ENCODE results near the gene CCDC102B.

CCDC102B gene

GRCh38 chr18:68797871-68798270 is at the start of gene CCDC102B:
TSS of gene CCDC102B (plus strand) at chr18:68798080. CDS start at chr18:68836764, 38,684 bp downstream.
- in situ Hi-C loops (cut with HindIII; ENCODE audit: low sequenced_read_pairs): no loop called here

GRCh38 chr18:68757126-68757525 is 40.8 kb upstream of the CCDC102B start:
- no peak for TF ChIP-seq CTCF (IDR thresholded peaks at IDR 0.05; ENCODE audit: low read depth, low read length)
- DNase-seq (ENCODE audit: low read depth, low spot score): no peak
- no peak overlapping the region for H3K4me3 ChIP-seq (ENCODE audit: low read depth, low read length)
- in situ Hi-C loops (cut with HindIII; ENCODE audit: low sequenced_read_pairs): no loop called here

More at GRCh38 chr18:68797871-68798270, at the start of gene CCDC102B:
- no peak for TF ChIP-seq CTCF (IDR thresholded peaks at IDR 0.05; ENCODE audit: low read depth, low read length)
- DNase-seq (ENCODE audit: low read depth, low spot score): peak; percentile 91
- peak within 1 kb of the TSS; percentile 4 for H3K4me3 ChIP-seq (ENCODE audit: low read depth, low read length)

DNA sequence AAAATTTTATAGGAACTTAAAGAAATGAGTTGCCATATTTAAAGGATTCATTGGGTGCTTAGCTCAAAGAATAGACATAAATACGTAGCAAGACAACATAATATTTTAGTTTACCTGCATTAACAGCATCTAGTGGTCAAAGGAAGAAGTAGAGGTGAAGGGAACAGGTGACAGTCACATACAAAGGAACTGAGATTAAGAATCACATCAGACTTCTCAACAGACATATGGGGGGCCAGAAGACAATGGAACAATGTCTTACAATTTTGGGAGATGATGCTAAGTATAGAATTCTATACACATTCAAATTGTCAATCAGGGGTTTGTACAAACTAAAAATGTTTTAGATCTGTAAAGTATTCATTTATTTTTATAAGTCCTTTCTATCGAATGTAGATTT is 38.6 kb upstream of the CCDC102B start:
- no peak overlapping the region for H3K4me3 ChIP-seq (ENCODE audit: low read depth, low read length)
- DNase-seq (ENCODE audit: low read depth, low spot score): no peak
- in situ Hi-C loops (cut with HindIII; ENCODE audit: low sequenced_read_pairs): no loop called here
- TF ChIP-seq CTCF (IDR thresholded peaks at IDR 0.05; ENCODE audit: low read depth, low read length): no peak

DNA sequence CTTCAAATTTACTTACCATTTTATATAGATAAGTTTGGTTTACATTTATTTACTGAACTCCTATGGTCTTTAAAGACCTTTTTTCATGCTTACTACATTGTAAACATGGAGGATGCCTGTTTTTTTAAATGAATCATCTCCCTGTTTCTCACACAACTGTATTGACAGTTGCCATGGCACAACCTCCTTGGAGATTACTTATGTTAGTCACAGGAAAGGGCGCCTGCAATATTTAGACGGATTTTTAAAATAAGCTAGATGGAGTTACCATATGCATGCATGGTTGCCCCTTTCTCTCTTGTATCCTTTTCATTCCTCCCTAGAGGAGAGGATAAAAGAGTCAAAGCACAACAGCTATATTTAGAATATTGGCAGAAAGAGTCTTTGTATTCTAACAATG is 34.8 kb upstream of the CCDC102B start:
- in situ Hi-C loops (cut with HindIII; ENCODE audit: low sequenced_read_pairs): no loop called here
- peak; percentile 48 for DNase-seq (ENCODE audit: low read depth, low spot score)
- H3K4me3 ChIP-seq (ENCODE audit: low read depth, low read length): no peak overlapping the region
- TF ChIP-seq CTCF (IDR thresholded peaks at IDR 0.05; ENCODE audit: low read depth, low read length): no peak

DNA sequence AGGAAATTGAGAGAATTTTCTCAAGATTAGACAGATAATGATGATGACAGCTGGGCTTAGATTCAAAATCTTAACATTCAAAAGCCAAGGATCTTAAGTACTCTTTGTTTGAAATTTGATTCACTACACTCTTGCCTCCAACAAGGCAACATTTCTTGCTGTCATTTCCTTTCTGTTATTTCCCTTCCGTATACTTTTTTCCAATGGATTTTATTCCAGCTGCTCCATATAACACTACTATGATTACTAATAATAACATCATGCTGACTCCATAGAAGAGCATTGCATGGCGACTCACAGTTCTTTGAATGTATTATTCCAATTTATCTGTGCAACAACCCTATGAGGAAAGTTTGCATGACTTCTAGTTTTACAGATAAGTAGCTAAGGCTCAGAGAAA is 33.9 kb upstream of the CCDC102B start:
- no peak for TF ChIP-seq CTCF (IDR thresholded peaks at IDR 0.05; ENCODE audit: low read depth, low read length)
- no peak overlapping the region for H3K4me3 ChIP-seq (ENCODE audit: low read depth, low read length)
- in situ Hi-C loops (cut with HindIII; ENCODE audit: low sequenced_read_pairs): no loop called here
- DNase-seq (ENCODE audit: low read depth, low spot score): peak; percentile 19

- no peak for DNase-seq (ENCODE audit: low read depth, low spot score)
- no peak for TF ChIP-seq CTCF (IDR thresholded peaks at IDR 0.05; ENCODE audit: low read depth, low read length)
- in situ Hi-C loops (cut with HindIII; ENCODE audit: low sequenced_read_pairs): no loop called here
- no peak overlapping the region for H3K4me3 ChIP-seq (ENCODE audit: low read depth, low read length)
Observed at GRCh38 chr18:68766433-68766832, 31.4 kb upstream of the CCDC102B start.

DNA sequence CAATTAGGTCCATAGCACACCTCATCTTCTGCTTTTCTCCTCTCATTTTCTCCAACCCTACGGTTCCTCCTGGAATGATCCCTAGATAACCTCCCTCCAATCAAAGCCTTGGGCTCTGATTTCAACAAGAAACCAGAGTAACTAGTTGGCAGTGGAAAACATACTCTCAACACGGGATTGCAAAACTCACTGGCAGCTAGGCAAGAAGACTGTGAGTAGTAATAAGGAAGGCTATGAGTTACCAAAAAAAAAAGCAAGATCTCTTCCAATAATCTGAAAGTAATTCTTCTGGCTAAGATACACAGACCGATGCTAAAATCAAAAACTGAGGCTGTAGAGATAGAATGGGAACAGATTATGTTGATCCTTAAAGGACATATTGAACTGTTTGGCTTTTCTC is 28.4 kb upstream of the CCDC102B start:
- in situ Hi-C loops (cut with HindIII; ENCODE audit: low sequenced_read_pairs): no loop called here
- no peak for TF ChIP-seq CTCF (IDR thresholded peaks at IDR 0.05; ENCODE audit: low read depth, low read length)
- DNase-seq (ENCODE audit: low read depth, low spot score): no peak
- no peak overlapping the region for H3K4me3 ChIP-seq (ENCODE audit: low read depth, low read length)

All from astrocyte of the spinal cord (primary cell).